Measurements from ENCODE around the gene RIF1. TPM values are rescaled to one million over a fixed set of nuclear protein-coding genes. Genes with fewer than 3 reads are reported as not detected.

RIF1 gene
- total RNA-seq, 1 experiment from 2014 or later = 123 TPM

- no peak overlapping the region for H2BK12ac ChIP-seq (ENCODE audit: insufficient read length, low read depth, low read length)
- WGBS (ENCODE audit: extremely low coverage, insufficient read length, low lambda C conversion rate) = no CpG with 5 or more reads among the region's 3 CpGs
These were observed 27.9 kb downstream of the RIF1 start for GRCh38 chr2:151437630-151438029.

More at GRCh38 chr2:151437630-151438029, 27.9 kb downstream of the RIF1 start:
- H3K14ac ChIP-seq (ENCODE audit: insufficient read depth, low read length) = no peak overlapping the region
- H3K23ac ChIP-seq (ENCODE audit: insufficient read length, low read depth, low read length) = no peak overlapping the region
- no peaks in the 10 kb centered on the region for H3K27me3 Mint-ChIP-seq (ENCODE audit: low read depth)
- peak; percentile 75 for TF ChIP-seq CTCF (conservative IDR thresholded peaks at IDR 0.05)
- no peak overlapping the region for H2BK120ac ChIP-seq (ENCODE audit: low read depth, low read length, poor library complexity, severe bottlenecking)
- no peak overlapping the region for H3K4ac ChIP-seq (ENCODE audit: low read depth, low read length)
- H4K8ac ChIP-seq (replicated peaks; ENCODE audit: insufficient read length, low read depth, low read length) = no peak overlapping the region
- H2BK15ac ChIP-seq (ENCODE audit: low read depth, low read length) = no peak overlapping the region
- no peak overlapping the region for H3K4me3 Mint-ChIP-seq
- H3K9ac ChIP-seq (ENCODE audit: extremely low read depth, insufficient read length, low read length) = no peak overlapping the region
- peaks cover 37 to 92% (median 84%) of the 10 kb centered on the region in 3 experiments; a peak in 6 of 7 replicates for H3K36me3 Mint-ChIP-seq (ENCODE audit: insufficient read depth in 1 of 3, low read depth in 3 of 3)
- no peak overlapping the region for H3T11ph ChIP-seq (ENCODE audit: low read length)
- H2AFZ ChIP-seq (ENCODE audit: low read length) = no peak overlapping the region
- no peak overlapping the region for H2AK5ac ChIP-seq (ENCODE audit: insufficient read length, low read length)
- H3K4me2 ChIP-seq (ENCODE audit: insufficient read depth, insufficient read length, low read length) = no peak overlapping the region
- H4K91ac ChIP-seq (ENCODE audit: insufficient read length, low read depth, low read length) = no peak overlapping the region
- no peak overlapping the region for H3K27ac ChIP-seq (ENCODE audit: insufficient read length, low read depth, low read length)
- H2BK5ac ChIP-seq (ENCODE audit: insufficient read length, low read length) = no peak overlapping the region
- no peak overlapping the region for H3K56ac ChIP-seq (ENCODE audit: insufficient read length, low read depth, low read length)
- H4K5ac ChIP-seq (ENCODE audit: insufficient read length, low read depth, low read length) = no peak overlapping the region
- no peaks in the 10 kb centered on the region for H3K4me1 ChIP-seq (ENCODE audit: insufficient read depth, low read length)
- H3K79me2 ChIP-seq (ENCODE audit: insufficient read depth, low read length) = no peaks in the 10 kb centered on the region
- H3K4me1 Mint-ChIP-seq = no peaks in the 10 kb centered on the region
- H3K23me2 ChIP-seq (ENCODE audit: insufficient read length, low read depth, low read length, poor library complexity, severe bottlenecking) = no peaks in the 10 kb centered on the region
- no peak overlapping the region for H2BK20ac ChIP-seq (ENCODE audit: low read depth, low read length, poor library complexity, severe bottlenecking)
- no peaks in the 10 kb centered on the region for H3K9me3 Mint-ChIP-seq
- H3K18ac ChIP-seq (ENCODE audit: insufficient read length, low read depth, low read length) = no peak overlapping the region
- H4K20me1 ChIP-seq (ENCODE audit: control insufficient read depth, insufficient read depth, insufficient read length) = no peaks in the 10 kb centered on the region
- H3K9me3 ChIP-seq (ENCODE audit: control insufficient read depth, low read depth, low read length) = no peaks in the 10 kb centered on the region
- no peak overlapping the region for H3K27ac Mint-ChIP-seq
- no peaks in the 10 kb centered on the region for H3K27me3 ChIP-seq (ENCODE audit: insufficient read depth, low read length)
- DNase-seq = no peak
- H3K79me1 ChIP-seq (ENCODE audit: insufficient read depth, low read depth, low read length, poor library complexity, severe bottlenecking) = no peaks in the 10 kb centered on the region
